ENCODE results near the gene C10orf90.

GRCh38 chr10:126508535-126509040, 161.9 kb downstream of the C10orf90 start:
- TF ChIP-seq, protein P1, sequence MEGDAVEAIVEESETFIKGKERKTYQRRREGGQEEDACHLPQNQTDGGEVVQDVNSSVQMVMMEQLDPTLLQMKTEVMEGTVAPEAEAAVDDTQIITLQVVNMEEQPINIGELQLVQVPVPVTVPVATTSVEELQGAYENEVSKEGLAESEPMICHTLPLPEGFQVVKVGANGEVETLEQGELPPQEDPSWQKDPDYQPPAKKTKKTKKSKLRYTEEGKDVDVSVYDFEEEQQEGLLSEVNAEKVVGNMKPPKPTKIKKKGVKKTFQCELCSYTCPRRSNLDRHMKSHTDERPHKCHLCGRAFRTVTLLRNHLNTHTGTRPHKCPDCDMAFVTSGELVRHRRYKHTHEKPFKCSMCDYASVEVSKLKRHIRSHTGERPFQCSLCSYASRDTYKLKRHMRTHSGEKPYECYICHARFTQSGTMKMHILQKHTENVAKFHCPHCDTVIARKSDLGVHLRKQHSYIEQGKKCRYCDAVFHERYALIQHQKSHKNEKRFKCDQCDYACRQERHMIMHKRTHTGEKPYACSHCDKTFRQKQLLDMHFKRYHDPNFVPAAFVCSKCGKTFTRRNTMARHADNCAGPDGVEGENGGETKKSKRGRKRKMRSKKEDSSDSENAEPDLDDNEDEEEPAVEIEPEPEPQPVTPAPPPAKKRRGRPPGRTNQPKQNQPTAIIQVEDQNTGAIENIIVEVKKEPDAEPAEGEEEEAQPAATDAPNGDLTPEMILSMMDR (IDR thresholded peaks at IDR 0.05): no peak
- no peak for TF ChIP-seq ZFX (IDR thresholded peaks at IDR 0.05; ENCODE audit: borderline replicate concordance)

All from 22Rv1 (cell line).